ENCODE measurements around the gene KISS1. TPM values are rescaled to one million over a fixed set of nuclear protein-coding genes. Genes with fewer than 3 reads are reported as not detected.

The KISS1 gene
- total RNA-seq, 1 donor from 2014 or later, result not detected

DNA sequence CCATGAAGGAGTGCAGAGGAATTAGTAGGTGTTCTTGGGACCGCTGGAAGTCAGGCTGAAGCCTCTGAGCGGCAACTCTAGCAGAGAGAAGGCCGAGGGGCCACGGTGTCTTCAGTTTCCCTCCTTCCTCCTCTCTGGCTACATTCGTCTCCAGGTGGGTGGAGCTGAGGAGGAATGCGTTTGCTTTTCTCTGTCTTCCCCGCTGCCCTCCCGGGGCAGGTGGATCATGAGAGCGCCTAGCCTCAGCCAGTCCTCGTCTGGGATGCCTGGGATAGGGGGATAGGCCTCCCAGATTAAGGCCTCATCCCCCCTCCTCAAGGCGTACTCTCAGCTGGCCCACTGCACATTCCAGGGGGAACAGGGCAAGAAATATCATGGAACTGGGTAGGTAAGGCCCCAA, 25.0 kb upstream of the KISS1 start:
- no peak overlapping the region for H3K27ac ChIP-seq
- H3K36me3 ChIP-seq, result no peaks in the 10 kb centered on the region
- H3K4me3 ChIP-seq, result no peak overlapping the region
- H3K4me1 ChIP-seq, result no peaks in the 10 kb centered on the region
- intact Hi-C loops (cut with DNase I), result no loop called here
- DNase-seq (ENCODE audit: low spot score in 2 of 2), result no peak
- no peak for TF ChIP-seq CTCF (IDR thresholded peaks at IDR 0.05)
- no peaks in the 10 kb centered on the region for H3K9me3 ChIP-seq
- no peaks in the 10 kb centered on the region for H3K27me3 ChIP-seq

- no peaks in the 10 kb centered on the region for H3K27me3 ChIP-seq
- no peak overlapping the region for H3K27ac ChIP-seq
- H3K4me1 ChIP-seq, result no peaks in the 10 kb centered on the region
- no peak overlapping the region for H3K4me3 ChIP-seq
- TF ChIP-seq CTCF (IDR thresholded peaks at IDR 0.05), result no peak
- no peak for DNase-seq (ENCODE audit: low spot score in 2 of 2)
- H3K9me3 ChIP-seq, result no peaks in the 10 kb centered on the region
- intact Hi-C loops (cut with DNase I), result no loop called here
- H3K36me3 ChIP-seq, result no peaks in the 10 kb centered on the region
These were observed 23.8 kb upstream of the KISS1 start for GRCh38 chr1:204219971-204220616.

GRCh38 chr1:204218552-204218951, 22.3 kb upstream of the KISS1 start:
- intact Hi-C loops (cut with DNase I), result no loop called here
- H3K9me3 ChIP-seq, result no peaks in the 10 kb centered on the region
- H3K27ac ChIP-seq, result no peak overlapping the region
- H3K4me1 ChIP-seq, result no peaks in the 10 kb centered on the region
- H3K4me3 ChIP-seq, result no peak overlapping the region
- DNase-seq (ENCODE audit: low spot score in 2 of 2), result no peak
- TF ChIP-seq CTCF (IDR thresholded peaks at IDR 0.05), result no peak
- no peaks in the 10 kb centered on the region for H3K27me3 ChIP-seq
- H3K36me3 ChIP-seq, result no peaks in the 10 kb centered on the region

DNA sequence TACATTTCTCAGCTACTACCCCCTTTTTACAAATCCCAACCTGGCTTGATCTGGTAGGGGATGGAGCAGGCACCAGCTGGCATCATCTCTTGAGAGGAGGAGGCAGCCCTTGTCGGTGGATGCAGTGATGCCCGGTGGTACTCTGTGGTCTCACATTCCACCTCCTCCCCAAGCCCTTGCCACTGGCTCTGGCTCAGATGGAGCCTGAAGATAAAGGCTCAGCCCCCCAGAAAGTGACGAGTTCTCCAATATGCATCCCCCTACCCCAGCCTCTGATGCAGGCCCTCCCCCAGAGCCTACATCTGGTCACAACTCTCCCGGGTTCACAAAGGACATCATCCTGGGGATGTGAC, 21.3 kb upstream of the KISS1 start:
- H3K27ac ChIP-seq, result no peak overlapping the region
- intact Hi-C loops (cut with DNase I), result no loop called here

GRCh38 chr1:204216880-204217647, 20.8 kb upstream of the KISS1 start:
- Histone ChIP-seq H3K27ac (no peak overlapping the region), H3K4me3 (no peak overlapping the region), H3K36me3 (no peaks in the 10 kb centered on the region), H3K4me1 (no peaks in the 10 kb centered on the region), H3K9me3 (no peaks in the 10 kb centered on the region), H3K27me3 (no peaks in the 10 kb centered on the region)
- DNase-seq (ENCODE audit: low spot score in 2 of 2), result no peak
- intact Hi-C loops (cut with DNase I), result no loop called here
- no peak for TF ChIP-seq CTCF (IDR thresholded peaks at IDR 0.05)

More for the DNA sequence above, 21.3 kb upstream of the KISS1 start:
- H3K4me1 ChIP-seq, result no peaks in the 10 kb centered on the region
- TF ChIP-seq CTCF (IDR thresholded peaks at IDR 0.05), result no peak
- no peak overlapping the region for H3K4me3 ChIP-seq
- DNase-seq (ENCODE audit: low spot score in 2 of 2), result no peak
- no peaks in the 10 kb centered on the region for H3K27me3 ChIP-seq
- no peaks in the 10 kb centered on the region for H3K36me3 ChIP-seq
- H3K9me3 ChIP-seq, result no peaks in the 10 kb centered on the region
